Smooth muscle cell (in vitro differentiated cells): ENCODE data around the gene TNNI2. TPM values are rescaled to one million over a fixed set of nuclear protein-coding genes. Genes with fewer than 3 reads are reported as not detected.

Experiments
- DNase-seq: peaks from one replicate; lab custom pipeline; 2025; ENCODE audit not compliant: unreplicated experiment; lab: John Stamatoyannopoulos, UW
- H2AFZ ChIP-seq: fragments of 200-600 bp; sonication (generic); 2 replicates; pipeline ENCODE4 v1.6.0; 2016; ENCODE audit warnings: antibody characterized with exemption, low read depth, mild to moderate bottlenecking
- H3F3A ChIP-seq: fragments of 200-600 bp; sonication (generic); 2 replicates; pipeline ENCODE4 v1.6.0; 2017; ENCODE audit warnings: antibody characterized with exemption, low read depth
- H3K27ac ChIP-seq: fragments of 200-600 bp; sonication (generic); 2 replicates; pipeline ENCODE4 v1.5.1; 2016; ENCODE audit warnings: low read depth, mild to moderate bottlenecking
- H3K27me3 ChIP-seq: fragments of 200-600 bp; sonication (generic); 2 replicates; pipeline ENCODE4 v1.6.1; 2016; ENCODE audit warnings: low read depth, mild to moderate bottlenecking
- H3K36me3 ChIP-seq: fragments of 200-600 bp; sonication (generic); 2 replicates; pipeline ENCODE4 v1.5.1; 2016; ENCODE audit warnings: low read depth
- H3K4me1 ChIP-seq: fragments of 200-600 bp; sonication (generic); 2 replicates; pipeline ENCODE4 v1.5.1; 2016; ENCODE audit warnings: low read depth
- H3K4me2 ChIP-seq: fragments of 200-600 bp; sonication (generic); 2 replicates; pipeline ENCODE4 v1.6.0; 2016; ENCODE audit warnings: mild to moderate bottlenecking
- H3K4me3 ChIP-seq: fragments of 200-600 bp; sonication (generic); 2 replicates; pipeline ENCODE4 v1.5.1; 2016; ENCODE audit warnings: mild to moderate bottlenecking
- H3K79me2 ChIP-seq: fragments of 200-600 bp; sonication (generic); 2 replicates; pipeline ENCODE4 v1.6.0; 2016; ENCODE audit warnings: low read depth, mild to moderate bottlenecking
- H3K9ac ChIP-seq: fragments of 200-600 bp; sonication (generic); 2 replicates; pipeline ENCODE4 v1.6.0; 2016; ENCODE audit warnings: low read depth
- H3K9me3 ChIP-seq: fragments of 200-600 bp; sonication (generic); replicated peaks from 2 replicates; pipeline ENCODE4 v1.5.1; 2016; ENCODE audit warnings: low read depth
- H4K20me1 ChIP-seq: fragments of 200-600 bp; sonication (generic); 2 replicates; pipeline ENCODE4 v1.6.0; 2016; ENCODE audit warnings: low read depth
- WGBS: methylation state at CpG from one replicate; pipeline ENCODE4 v1.1.7; 2016; ENCODE audit warnings: low lambda C conversion rate; 5-methylcytosine and 5-hydroxymethylcytosine counted together
- polyA plus RNA-seq: library from polyadenylated mRNA; unstranded; fragments of >200 nt; fragmentation: Nextera tagmentation; extraction: Ambion mirVana; gene quantifications from 2 replicates; pipeline ENCODE4 v1.2.1, GENCODE V29; 2016
- total RNA-seq: library from RNA; depleted of rRNA; stranded (reverse); fragments of >200 nt; gene quantifications from 2 replicates; pipeline ENCODE4 v1.2.3, GENCODE V29; 2014
- TF ChIP-seq, protein P1 (sequence below): fragments of 200-600 bp; sonication (generic); IDR thresholded peaks from 2 replicates; pipeline ENCODE4 v1.5.1; 2017; ENCODE audit warnings: borderline replicate concordance, mild to moderate bottlenecking, antibody characterized with exemption; ENCODE audit not compliant: insufficient read depth, poor library complexity, severe bottlenecking

TNNI2 gene
- total and polyA plus RNA-seq, 2 experiments from 2014 or later: 0.94 to 1.2 TPM

DNA sequence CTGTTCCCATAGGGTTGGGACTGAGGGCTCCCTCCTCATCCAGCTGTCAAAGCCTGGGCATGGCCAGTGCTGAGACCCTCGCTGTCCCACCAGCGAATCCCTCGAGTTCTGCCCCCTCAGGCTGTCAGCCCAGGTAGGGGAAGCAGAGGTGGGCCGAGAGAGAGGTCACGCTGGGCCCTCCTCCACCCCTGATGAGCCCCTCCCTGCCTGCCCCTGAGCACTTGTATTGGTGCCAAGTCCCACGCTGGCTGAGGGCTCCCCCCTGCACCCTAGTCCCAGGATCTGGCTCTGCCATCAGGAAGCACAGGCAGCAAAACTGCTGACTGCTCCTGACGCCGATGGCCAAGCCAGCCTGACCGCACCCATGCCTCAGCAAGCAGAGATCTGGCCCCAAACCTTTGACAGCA lies 49.6 kb downstream of the TNNI2 start:
- no peak overlapping the region for H3K9ac ChIP-seq
- H3K36me3 ChIP-seq: no peaks in the 10 kb centered on the region
- H3K79me2 ChIP-seq: no peaks in the 10 kb centered on the region
- 89% methylated on average over 9 of the region's 9 CpGs for WGBS
- TF ChIP-seq, protein P1, sequence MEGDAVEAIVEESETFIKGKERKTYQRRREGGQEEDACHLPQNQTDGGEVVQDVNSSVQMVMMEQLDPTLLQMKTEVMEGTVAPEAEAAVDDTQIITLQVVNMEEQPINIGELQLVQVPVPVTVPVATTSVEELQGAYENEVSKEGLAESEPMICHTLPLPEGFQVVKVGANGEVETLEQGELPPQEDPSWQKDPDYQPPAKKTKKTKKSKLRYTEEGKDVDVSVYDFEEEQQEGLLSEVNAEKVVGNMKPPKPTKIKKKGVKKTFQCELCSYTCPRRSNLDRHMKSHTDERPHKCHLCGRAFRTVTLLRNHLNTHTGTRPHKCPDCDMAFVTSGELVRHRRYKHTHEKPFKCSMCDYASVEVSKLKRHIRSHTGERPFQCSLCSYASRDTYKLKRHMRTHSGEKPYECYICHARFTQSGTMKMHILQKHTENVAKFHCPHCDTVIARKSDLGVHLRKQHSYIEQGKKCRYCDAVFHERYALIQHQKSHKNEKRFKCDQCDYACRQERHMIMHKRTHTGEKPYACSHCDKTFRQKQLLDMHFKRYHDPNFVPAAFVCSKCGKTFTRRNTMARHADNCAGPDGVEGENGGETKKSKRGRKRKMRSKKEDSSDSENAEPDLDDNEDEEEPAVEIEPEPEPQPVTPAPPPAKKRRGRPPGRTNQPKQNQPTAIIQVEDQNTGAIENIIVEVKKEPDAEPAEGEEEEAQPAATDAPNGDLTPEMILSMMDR: no peak
- DNase-seq: no peak
- H3K27me3 ChIP-seq: no peaks in the 10 kb centered on the region
- H4K20me1 ChIP-seq: no peaks in the 10 kb centered on the region
- no peaks in the 10 kb centered on the region for H3K4me1 ChIP-seq
- no peaks in the 10 kb centered on the region for H3F3A ChIP-seq
- no peak overlapping the region for H3K27ac ChIP-seq
- H3K4me3 ChIP-seq: no peak overlapping the region
- no peak overlapping the region for H3K4me2 ChIP-seq
- H3K9me3 ChIP-seq: no peaks in the 10 kb centered on the region
- H2AFZ ChIP-seq: no peak overlapping the region

DNA sequence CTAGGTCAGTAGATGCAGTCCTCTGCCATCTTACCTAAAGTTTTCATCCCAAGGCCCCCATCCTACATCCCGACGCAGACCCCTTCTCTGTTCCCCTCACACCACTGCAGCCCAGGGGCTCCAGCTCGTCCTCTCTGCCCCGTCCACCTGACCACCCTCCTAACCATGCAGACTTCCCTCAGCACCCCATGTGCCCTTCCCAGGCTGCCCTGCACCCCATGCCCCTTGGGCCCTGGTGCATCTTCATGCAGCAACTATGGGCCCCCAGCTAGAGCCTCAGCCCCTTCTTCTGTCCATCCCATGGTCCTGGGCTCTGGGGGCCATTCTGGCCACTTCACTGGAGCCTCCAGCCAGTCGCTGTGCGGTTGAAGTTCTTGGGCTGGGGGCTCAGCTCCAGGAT lies 50.0 kb downstream of the TNNI2 start:
- Histone ChIP-seq H3K9me3 (no peaks in the 10 kb centered on the region), H3K4me3 (no peak overlapping the region), H3K36me3 (no peaks in the 10 kb centered on the region), H3K27me3 (no peaks in the 10 kb centered on the region), H3F3A (no peaks in the 10 kb centered on the region), H3K79me2 (no peaks in the 10 kb centered on the region), H3K4me1 (no peaks in the 10 kb centered on the region), H3K27ac (no peak overlapping the region), H2AFZ (no peak overlapping the region), H4K20me1 (no peaks in the 10 kb centered on the region), H3K4me2 (no peak overlapping the region), H3K9ac (no peak overlapping the region)
- TF ChIP-seq, protein P1: no peak
- no peak for DNase-seq
- 100% methylated on average over 6 of the region's 6 CpGs for WGBS

DNA sequence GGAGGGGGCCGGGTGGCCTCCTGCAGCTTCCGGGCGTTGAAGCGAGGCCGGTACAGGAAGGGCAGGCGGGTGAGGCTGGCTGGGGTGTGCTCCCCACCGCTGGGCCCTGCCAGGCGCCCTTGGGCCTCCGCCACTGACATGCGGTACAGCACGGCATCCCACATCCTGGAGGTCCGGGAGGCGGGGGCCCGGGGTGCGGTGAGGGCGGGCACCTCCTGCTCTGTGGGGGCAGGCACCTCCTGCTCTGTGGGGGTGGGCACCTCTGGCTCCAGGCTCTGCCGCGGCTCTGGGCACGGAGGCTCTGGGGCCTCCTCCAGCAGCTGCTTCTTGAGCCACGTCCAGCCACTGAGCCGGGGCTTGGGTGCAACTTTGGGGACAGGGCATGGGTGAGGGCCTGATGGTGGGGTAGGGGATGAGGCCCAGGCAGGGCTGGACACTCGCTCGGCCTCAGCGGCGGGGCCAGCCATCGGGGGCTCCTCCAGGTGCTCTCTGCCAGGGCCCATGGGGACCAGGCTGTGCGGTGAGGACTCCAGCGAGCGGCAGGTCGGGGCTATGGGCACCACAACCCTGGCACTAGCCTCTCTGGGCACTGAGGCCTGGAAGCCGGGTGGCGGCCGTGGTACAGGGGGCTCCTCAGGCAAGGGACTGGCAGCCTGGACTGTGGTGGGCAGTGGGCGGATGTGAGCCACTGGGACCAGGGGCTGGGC lies 50.6 kb downstream of the TNNI2 start:
- H2AFZ ChIP-seq: no peak overlapping the region
- H3K9ac ChIP-seq: no peak overlapping the region
- WGBS: 92% methylated on average over 31 of the region's 34 CpGs

More for the DNA sequence above, 50.6 kb downstream of the TNNI2 start:
- H4K20me1 ChIP-seq: no peaks in the 10 kb centered on the region
- peaks cover under 1% of the 10 kb centered on the region for H3F3A ChIP-seq
- H3K79me2 ChIP-seq: no peaks in the 10 kb centered on the region
- no peaks in the 10 kb centered on the region for H3K36me3 ChIP-seq
- H3K27me3 ChIP-seq: no peaks in the 10 kb centered on the region
- no peaks in the 10 kb centered on the region for H3K4me1 ChIP-seq
- H3K27ac ChIP-seq: no peak overlapping the region
- no peak overlapping the region for H3K4me3 ChIP-seq
- no peak for DNase-seq
- H3K4me2 ChIP-seq: no peak overlapping the region
- H3K9me3 ChIP-seq: no peaks in the 10 kb centered on the region
- TF ChIP-seq, protein P1: no peak
